Activated CD4-positive, alpha-beta memory T cell treated with anti-CD3 and anti-CD28 coated beads, Interleukin-2, amount 10 ng/mL, durations not matched to agents 7 days and 5 days (primary cell): ENCODE results near the gene TAB2. TPM values are rescaled to one million over a fixed set of nuclear protein-coding genes. Genes with fewer than 3 reads are reported as not detected.
"Not testable (repeated sequence)": the region's sequence is repeated elsewhere in the genome, so short reads cannot be mapped to it uniquely, and the experiment has no call there.

ENCODE experiments used
- CTCF ChIA-PET: fragments of 350-600 bp; sonication (Branson Sonifier 250); formaldehyde crosslinking; loops from one replicate; lab custom pipeline; 2021; ENCODE audit warnings: antibody characterized with exemption, inconsistent platforms; lab: Charles Lee
- POLR2A ChIA-PET: fragments of 350-600 bp; sonication (Branson Sonifier 250); formaldehyde crosslinking; loops from one replicate; lab custom pipeline; 2021; ENCODE audit warnings: antibody characterized with exemption; lab: Charles Lee
- DNase-seq: peaks from one replicate; pipeline ENCODE4 v3.0.0-alpha.2; 2020
- H3K27ac Mint-ChIP-seq: one replicate; pipeline ENCODE4 v1.8.0; 2021; ENCODE audit warnings: mild to moderate bottlenecking, mixed read lengths
- H3K27me3 Mint-ChIP-seq: one replicate; pipeline ENCODE4 v1.8.0; 2021; ENCODE audit warnings: mixed read lengths
- H3K36me3 Mint-ChIP-seq: one replicate; pipeline ENCODE4 v1.8.0; 2021; ENCODE audit warnings: low read depth, mixed read lengths
- H3K4me1 Mint-ChIP-seq: one replicate; pipeline ENCODE4 v1.8.0; 2021; ENCODE audit warnings: mixed read lengths
- H3K4me3 Mint-ChIP-seq: one replicate; pipeline ENCODE4 v1.8.0; 2021; ENCODE audit warnings: mild to moderate bottlenecking, mixed read lengths
- H3K9me3 Mint-ChIP-seq: one replicate; pipeline ENCODE4 v1.8.0; 2021; ENCODE audit warnings: mixed read lengths
- total RNA-seq, 2 experiments: library from RNA; stranded (reverse); gene quantifications; one replicate each; pipeline ENCODE4 v1.2.3, GENCODE V29; 2021

The TAB2 gene
- total RNA-seq, 2 experiments from 2014 or later = 169 to 170 TPM

GRCh38 chr6:149443411-149444181 is 126.1 kb downstream of the TAB2 start:
- CTCF ChIA-PET = interaction anchor here (2.5 kb wide), 1 partner anchor 72 kb away, joined by 7 read pairs; no protein-coding TSS in a partner anchor
- DNase-seq = no peak
- H3K4me3 Mint-ChIP-seq = no peak overlapping the region
- H3K4me1 Mint-ChIP-seq = peaks cover 29% of the 10 kb centered on the region
- POLR2A ChIA-PET = no interaction called here
- peaks cover 3% of the 10 kb centered on the region for H3K9me3 Mint-ChIP-seq
- H3K27ac Mint-ChIP-seq = no peak overlapping the region
- H3K36me3 Mint-ChIP-seq = peaks cover 9% of the 10 kb centered on the region
- no peaks in the 10 kb centered on the region for H3K27me3 Mint-ChIP-seq

GRCh38 chr6:149444360-149445094 is 127.0 kb downstream of the TAB2 start:
- H3K27ac Mint-ChIP-seq, H3K9me3 Mint-ChIP-seq, DNase-seq, H3K4me3 Mint-ChIP-seq, H3K27me3 Mint-ChIP-seq, POLR2A ChIA-PET: not testable (repeated sequence)
- Mint-ChIP-seq H3K4me1 (peaks cover 20% of the 10 kb centered on the region), H3K36me3 (peaks cover 16% of the 10 kb centered on the region)
- CTCF ChIA-PET = interaction anchor here (1.6 to 2.5 kb wide), 4 partner anchors 12 to 73 kb away, joined by 6 to 7 read pairs (median 6); partner anchors contain the start of gene ZC3H12D

- Mint-ChIP-seq H3K9me3 (peaks cover 3% of the 10 kb centered on the region), H3K36me3 (peaks cover 22% of the 10 kb centered on the region), H3K27ac (no peak overlapping the region), H3K4me3 (no peak overlapping the region), H3K27me3 (no peaks in the 10 kb centered on the region), H3K4me1 (peaks cover 16% of the 10 kb centered on the region)
- DNase-seq = no peak
- ChIA-PET POLR2A (no interaction called here), CTCF (interaction anchor here (1.6 to 2.5 kb wide), 4 partner anchors 13 to 72 kb away, joined by 6 to 7 read pairs (median 6); partner anchors contain the start of gene ZC3H12D)
These were observed 127.6 kb downstream of the TAB2 start for GRCh38 chr6:149445095-149445466.

GRCh38 chr6:149445573-149445972 is 128.1 kb downstream of the TAB2 start:
- no peak overlapping the region for H3K27ac Mint-ChIP-seq
- H3K27me3 Mint-ChIP-seq = no peaks in the 10 kb centered on the region
- POLR2A ChIA-PET = no interaction called here
- H3K9me3 Mint-ChIP-seq = peaks cover 3% of the 10 kb centered on the region
- H3K36me3 Mint-ChIP-seq = peaks cover 27% of the 10 kb centered on the region
- no peak overlapping the region for H3K4me3 Mint-ChIP-seq
- DNase-seq = no peak
- CTCF ChIA-PET = interaction anchor here (1.6 to 2.5 kb wide), 4 partner anchors 13 to 72 kb away, joined by 6 to 7 read pairs (median 6); partner anchors contain the start of gene ZC3H12D
- H3K4me1 Mint-ChIP-seq = peaks cover 16% of the 10 kb centered on the region

DNA sequence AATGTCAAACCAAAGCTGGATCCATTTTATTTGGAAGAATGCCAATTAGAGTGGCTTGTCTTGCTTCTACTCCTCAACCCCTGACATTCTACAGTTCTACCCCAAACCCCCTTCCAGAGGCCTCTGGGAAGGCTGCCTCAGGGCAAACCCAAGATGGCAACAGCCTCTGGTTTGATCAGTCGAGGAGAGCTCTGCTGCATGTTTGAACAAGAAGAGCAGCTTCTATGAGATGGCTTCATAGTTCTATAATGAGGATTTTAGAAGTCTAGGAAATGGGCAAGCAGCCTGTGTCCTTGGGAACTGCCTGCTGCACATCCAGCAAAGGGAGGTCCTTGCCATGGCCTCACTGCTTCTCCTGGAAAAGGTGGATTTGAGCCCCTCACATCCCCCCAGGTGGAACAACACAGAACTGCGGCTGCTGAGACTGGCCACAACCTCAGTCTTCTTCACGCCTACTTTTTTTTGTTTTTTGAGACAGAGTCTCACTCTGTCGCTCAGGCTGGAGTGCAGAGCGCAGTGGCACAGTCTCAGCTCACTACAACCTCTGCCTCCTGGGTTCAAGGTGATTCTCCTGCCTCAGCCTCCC is 129.4 kb downstream of the TAB2 start:
- peaks cover 30% of the 10 kb centered on the region for H3K36me3 Mint-ChIP-seq
- H3K27me3 Mint-ChIP-seq = no peaks in the 10 kb centered on the region
- no peak for DNase-seq
- no peak overlapping the region for H3K4me3 Mint-ChIP-seq
- H3K9me3 Mint-ChIP-seq = peaks cover 3% of the 10 kb centered on the region
- POLR2A ChIA-PET = interaction anchor here (0.6 kb wide), 1 partner anchor 70 kb away, joined by 4 read pairs; no protein-coding TSS in a partner anchor
- H3K4me1 Mint-ChIP-seq = peaks cover 16% of the 10 kb centered on the region
- H3K27ac Mint-ChIP-seq = no peak overlapping the region
- CTCF ChIA-PET = interaction anchor here (1.0 to 4.2 kb wide), 2 partner anchors 15 to 20 kb away, joined by 3 to 11 read pairs; no protein-coding TSS in a partner anchor

DNA sequence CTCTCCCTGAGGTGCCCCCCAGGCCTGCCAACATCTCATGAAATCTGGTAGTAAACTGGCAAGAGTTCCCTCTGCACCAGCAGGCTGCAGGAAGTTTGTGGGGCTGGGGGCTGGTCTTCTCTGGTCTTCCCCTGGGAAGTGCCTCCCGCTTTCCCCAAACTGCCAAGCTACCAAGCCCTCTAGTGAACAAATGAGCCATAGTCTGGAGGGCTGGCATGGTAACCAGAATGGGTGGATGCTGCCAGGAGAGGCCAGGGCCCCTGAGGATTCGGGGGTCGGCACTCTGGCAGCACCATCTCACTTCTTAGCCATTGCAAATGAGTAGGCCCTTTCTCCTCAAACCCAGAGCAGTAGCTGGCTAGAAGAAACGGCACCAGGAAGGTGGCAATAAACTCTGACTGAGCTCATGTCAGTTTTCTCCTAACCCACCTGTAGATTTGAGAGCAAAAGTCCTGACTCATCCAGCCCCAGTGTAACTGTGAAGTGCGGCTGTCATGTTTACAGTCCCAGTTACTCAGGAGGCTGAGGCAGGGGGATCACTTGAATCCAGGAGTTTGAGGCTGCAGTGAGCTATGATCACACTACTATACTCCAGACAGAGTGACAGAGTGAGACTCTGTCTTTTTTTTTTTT is 131.4 kb downstream of the TAB2 start:
- Mint-ChIP-seq H3K9me3 (peaks cover 3% of the 10 kb centered on the region), H3K4me3 (no peak overlapping the region), H3K27me3 (no peaks in the 10 kb centered on the region), H3K36me3 (peaks cover 41% of the 10 kb centered on the region), H3K27ac (no peak overlapping the region), H3K4me1 (peaks cover 18% of the 10 kb centered on the region)
- POLR2A ChIA-PET = no interaction called here
- no peak for DNase-seq
- CTCF ChIA-PET = interaction anchor here (4.2 kb wide), 1 partner anchor 17 kb away, joined by 11 read pairs; no protein-coding TSS in a partner anchor

DNA sequence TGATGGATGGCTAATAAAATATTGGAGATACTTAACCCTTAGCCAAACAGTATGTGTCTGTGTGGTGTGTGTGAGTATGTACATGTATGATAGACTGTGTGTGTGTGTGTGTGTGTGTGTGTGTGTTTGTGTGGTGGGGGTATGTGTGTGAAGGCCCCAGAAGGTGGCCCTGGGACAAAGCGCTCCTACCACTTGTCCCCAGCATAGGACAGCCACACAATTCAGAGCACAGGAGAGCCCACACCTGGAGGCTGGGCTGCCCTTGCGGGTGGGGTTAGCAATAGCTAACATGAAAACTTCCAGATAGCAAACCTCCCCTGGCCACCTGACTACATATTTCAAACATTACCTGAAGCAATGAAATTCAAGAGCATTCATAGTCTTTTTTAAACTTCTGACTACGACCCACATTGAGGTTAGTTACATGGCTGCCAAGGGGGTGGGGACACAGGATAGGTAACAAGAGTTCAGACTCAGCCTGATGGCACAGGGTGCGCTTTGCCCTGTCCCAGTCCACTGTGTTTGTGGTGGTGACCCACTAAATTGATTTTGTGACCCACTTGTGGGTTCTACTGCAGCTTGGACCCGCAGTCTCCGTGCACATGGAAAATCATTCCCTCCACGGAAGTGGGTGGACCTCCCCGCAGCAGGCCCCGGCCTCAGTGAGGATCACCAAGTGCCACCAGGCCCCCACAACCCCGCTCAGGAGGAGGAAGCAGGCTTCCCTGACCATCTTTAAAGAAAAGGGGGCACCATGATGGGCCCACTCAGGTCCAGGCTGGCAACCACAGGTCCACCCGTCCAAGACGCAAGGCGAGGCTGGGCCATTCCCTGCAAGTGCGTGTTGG is 132.5 kb downstream of the TAB2 start:
- no peak for DNase-seq
- POLR2A ChIA-PET = no interaction called here
- peaks cover 14% of the 10 kb centered on the region for H3K4me1 Mint-ChIP-seq
- H3K27me3 Mint-ChIP-seq = no peaks in the 10 kb centered on the region
- H3K9me3 Mint-ChIP-seq = no peaks in the 10 kb centered on the region
- no peak overlapping the region for H3K4me3 Mint-ChIP-seq
- H3K36me3 Mint-ChIP-seq = peaks cover 42% of the 10 kb centered on the region
- no peak overlapping the region for H3K27ac Mint-ChIP-seq
- CTCF ChIA-PET = interaction anchor here (4.2 kb wide), 1 partner anchor 18 kb away, joined by 11 read pairs; no protein-coding TSS in a partner anchor

GRCh38 chr6:149450679-149451375 is 133.3 kb downstream of the TAB2 start:
- DNase-seq = no peak
- H3K27ac Mint-ChIP-seq = no peak overlapping the region
- H3K27me3 Mint-ChIP-seq = no peaks in the 10 kb centered on the region
- H3K9me3 Mint-ChIP-seq = no peaks in the 10 kb centered on the region
- POLR2A ChIA-PET = no interaction called here
- CTCF ChIA-PET = interaction anchor here (4.2 kb wide), 1 partner anchor 19 kb away, joined by 11 read pairs; no protein-coding TSS in a partner anchor
- peaks cover 47% of the 10 kb centered on the region for H3K36me3 Mint-ChIP-seq
- H3K4me1 Mint-ChIP-seq = peaks cover 10% of the 10 kb centered on the region
- no peak overlapping the region for H3K4me3 Mint-ChIP-seq

DNA sequence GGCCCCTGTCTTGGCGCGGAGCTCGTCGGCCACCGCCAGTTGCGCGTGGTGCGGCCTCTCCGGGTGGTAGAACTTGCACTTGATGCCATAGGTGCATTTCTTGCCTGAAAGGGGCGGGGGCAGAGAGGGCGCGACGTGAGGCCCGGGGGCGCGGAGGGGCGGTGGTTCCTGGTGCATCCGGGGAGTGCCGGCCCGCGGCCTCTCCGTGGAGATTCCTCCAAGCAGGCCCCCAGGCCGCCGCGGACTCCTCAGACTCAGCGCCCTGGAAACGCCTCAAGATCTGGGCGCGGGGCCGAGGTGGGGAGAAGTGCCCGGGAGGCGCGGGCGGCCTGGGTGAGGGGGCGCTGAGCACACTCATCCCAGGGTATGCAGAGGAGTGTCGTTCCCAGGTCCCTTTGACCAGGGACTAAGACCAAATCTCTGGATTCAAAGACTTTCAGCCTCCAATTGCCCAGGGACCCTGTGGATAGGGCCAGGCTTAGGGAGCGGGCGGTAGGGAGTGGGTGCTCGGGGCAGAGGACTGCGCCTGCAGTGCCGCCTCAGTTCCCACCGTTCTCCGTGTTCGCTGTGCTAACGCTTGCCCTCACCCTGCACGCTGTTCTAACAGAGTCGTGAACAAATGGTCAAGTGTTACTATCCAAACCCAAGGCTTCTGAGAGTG is 134.0 kb downstream of the TAB2 start:
- H3K36me3 Mint-ChIP-seq = peaks cover 47% of the 10 kb centered on the region
- peaks cover 8% of the 10 kb centered on the region for H3K4me1 Mint-ChIP-seq
- POLR2A ChIA-PET = no interaction called here
- H3K9me3 Mint-ChIP-seq = no peaks in the 10 kb centered on the region
- no peaks in the 10 kb centered on the region for H3K27me3 Mint-ChIP-seq
- CTCF ChIA-PET = no interaction called here
- H3K4me3 Mint-ChIP-seq = no peak overlapping the region
- no peak overlapping the region for H3K27ac Mint-ChIP-seq
- DNase-seq = no peak

GRCh38 chr6:149452037-149452939 is 134.8 kb downstream of the TAB2 start:
- H3K4me3 Mint-ChIP-seq = no peak overlapping the region
- H3K4me1 Mint-ChIP-seq = peaks cover 7% of the 10 kb centered on the region
- no peak for DNase-seq
- H3K27ac Mint-ChIP-seq = no peak overlapping the region
- ChIA-PET CTCF (interaction anchor here (3.4 kb wide), 1 partner anchor 65 kb away, joined by 13 read pairs; no protein-coding TSS in a partner anchor), POLR2A (no interaction called here)
- no peaks in the 10 kb centered on the region for H3K27me3 Mint-ChIP-seq
- peaks cover 51% of the 10 kb centered on the region for H3K36me3 Mint-ChIP-seq
- no peaks in the 10 kb centered on the region for H3K9me3 Mint-ChIP-seq
